GM18868 (cell line): ENCODE data around the gene PLCL2.
A peak's percentile ranks its signal among the peaks of the same experiment; 100 is the strongest.

ENCODE experiments used
- ATAC-seq: cut with Tn5 transposase; IDR thresholded peaks from one replicate; pipeline ENCODE4 v1.9.1; 2021; ENCODE audit warnings: mild to moderate bottlenecking, moderate library complexity; ENCODE audit not compliant: unreplicated experiment

PLCL2 gene

GRCh38 chr3:17038141-17038540 lies 153.4 kb downstream of the PLCL2 start:
- ATAC-seq, result no peak

DNA sequence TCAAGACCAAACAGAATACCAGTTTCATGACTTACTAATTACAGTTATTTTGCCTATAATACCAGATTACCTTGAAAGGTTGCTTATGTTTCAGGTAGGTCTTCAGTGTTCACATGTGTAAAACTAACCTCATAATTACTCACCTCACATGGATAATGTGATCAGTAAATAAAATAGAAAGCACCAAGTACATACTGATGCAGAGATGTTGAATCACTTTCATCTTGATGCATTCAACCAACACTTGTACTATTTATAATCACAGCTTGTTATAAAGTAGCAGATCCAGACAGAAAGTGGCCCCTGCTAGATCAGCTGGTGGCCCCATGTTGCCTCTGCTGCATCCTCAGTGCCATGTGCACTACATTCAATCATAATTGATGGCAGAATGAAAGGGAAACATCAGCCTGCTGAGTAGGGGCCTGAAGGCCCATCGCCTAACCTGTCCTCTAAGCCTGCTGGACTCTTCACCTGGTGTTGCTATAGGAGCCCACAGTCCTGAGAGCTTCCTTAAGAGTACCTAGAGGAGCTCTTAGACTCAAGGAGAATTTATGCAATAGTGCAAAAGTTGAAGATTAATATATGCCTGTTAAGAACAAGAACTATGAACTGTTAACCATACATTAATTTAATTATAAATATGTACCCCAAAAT lies 154.3 kb downstream of the PLCL2 start:
- ATAC-seq, result peak; percentile 28

DNA sequence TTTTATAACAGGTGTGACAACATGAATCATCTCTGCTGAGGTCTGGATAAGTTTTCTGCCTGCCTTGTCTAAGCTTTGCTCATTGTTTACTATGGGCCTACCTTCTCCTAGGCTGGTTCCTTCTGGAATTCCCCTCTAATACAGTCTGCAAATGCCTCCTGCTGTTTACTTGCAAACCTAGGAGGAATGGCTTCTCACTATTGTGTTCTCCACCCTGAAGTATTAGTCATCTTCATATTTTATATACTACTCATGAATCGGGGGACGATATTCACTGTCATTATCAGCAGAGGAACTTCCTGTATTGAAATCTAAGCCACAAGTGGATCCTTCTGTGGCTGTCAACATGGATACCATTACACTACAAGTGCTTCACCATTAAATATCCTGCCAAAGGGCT lies 154.8 kb downstream of the PLCL2 start:
- ATAC-seq, result peak; percentile 58

DNA sequence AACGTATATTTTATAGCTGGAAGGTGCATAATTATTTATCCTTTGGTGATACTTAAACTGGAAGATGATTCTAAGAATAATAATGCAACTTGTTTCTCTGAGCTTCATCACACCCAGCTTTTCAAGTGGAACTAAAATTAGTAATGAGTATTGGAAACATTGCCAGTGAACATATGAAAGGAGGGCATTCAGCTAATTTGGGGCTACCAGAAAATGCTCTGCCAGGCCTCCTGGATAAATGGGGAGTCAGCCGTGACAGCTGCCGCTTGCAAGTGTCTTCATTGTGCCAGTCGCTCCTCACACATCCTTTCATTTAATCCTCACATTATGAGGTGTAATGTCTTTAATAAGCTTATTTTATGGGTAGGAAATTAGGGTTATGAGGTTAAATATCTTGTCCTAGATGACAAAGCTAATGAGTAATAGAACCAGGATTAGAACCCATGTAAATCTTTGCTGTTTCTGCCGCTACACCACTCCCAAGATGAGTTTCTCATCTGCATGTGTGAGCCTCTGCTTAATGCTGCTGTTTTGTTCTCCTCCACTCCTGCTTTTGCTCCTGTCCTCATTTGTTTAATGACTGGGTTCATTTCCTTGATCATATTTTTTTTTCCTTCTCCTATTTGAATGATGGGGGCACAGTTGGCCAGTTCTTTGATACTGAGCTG lies 155.7 kb downstream of the PLCL2 start:
- ATAC-seq, result no peak

DNA sequence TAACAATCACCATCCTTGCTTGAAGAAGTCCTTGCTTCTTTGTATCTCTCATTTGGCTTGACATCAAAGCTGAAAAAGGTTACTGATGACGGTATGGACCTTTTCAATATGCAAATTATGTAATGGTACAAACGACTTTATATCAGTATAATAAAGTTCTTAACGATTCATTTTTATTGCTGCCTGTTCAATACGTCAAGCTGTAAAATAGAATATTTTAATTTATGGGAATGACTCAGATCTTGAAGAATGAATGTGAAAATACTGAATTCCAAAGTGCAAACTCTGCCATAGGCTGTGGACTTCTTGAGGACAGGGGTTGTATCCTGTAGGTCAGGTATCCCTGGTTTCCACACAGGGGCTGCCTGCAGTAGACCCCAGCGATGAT lies 156.2 kb downstream of the PLCL2 start:
- ATAC-seq, result no peak

GRCh38 chr3:17044855-17045254 lies 160.1 kb downstream of the PLCL2 start:
- ATAC-seq, result peak; percentile 91

DNA sequence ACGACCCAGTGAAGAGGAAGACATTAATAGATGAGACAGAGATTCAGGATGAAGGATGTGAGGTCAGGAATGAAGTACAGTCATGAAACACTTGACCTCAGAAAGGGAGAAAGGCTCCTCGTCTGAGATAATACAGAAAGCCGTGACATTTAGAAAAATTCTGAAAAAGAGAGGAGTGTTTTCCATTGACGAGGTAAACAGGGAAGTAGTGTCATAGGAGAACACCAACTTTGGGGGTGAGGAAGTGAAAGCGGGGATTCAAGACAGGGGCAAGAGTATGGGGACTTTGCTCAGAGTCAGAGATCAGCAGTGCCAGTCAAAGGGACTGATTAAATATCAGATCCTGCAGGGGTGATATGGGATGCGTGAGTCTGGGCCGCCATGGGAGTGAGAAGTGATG lies 160.9 kb downstream of the PLCL2 start:
- no peak for ATAC-seq

- ATAC-seq, result no peak
Observed at GRCh38 chr3:17046623-17047022, 161.9 kb downstream of the PLCL2 start.

- peak; percentile 37 for ATAC-seq
Observed at GRCh38 chr3:17047162-17047561, 162.4 kb downstream of the PLCL2 start.

- no peak for ATAC-seq
Observed at GRCh38 chr3:17047894-17048293, 163.1 kb downstream of the PLCL2 start.

GRCh38 chr3:17050071-17050470 lies 165.3 kb downstream of the PLCL2 start:
- no peak for ATAC-seq

DNA sequence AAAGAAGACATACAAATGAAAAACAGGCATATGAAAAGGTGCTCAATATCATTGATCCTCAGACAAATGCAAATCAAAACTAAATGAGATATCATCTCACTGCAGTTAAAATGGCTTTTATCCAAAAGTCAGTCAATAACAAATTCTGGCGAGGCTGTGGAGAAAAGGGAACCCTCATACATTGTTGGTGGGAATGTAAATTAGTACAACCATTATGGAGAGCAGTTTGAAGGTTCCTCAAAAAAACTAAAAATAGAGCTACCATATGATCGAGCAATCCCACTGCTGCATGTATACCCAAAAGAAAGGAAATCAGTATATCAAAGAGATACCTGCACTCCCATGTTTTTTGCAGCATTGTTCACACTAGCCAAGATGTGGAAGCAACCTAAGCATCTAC lies 165.8 kb downstream of the PLCL2 start:
- ATAC-seq, result no peak

DNA sequence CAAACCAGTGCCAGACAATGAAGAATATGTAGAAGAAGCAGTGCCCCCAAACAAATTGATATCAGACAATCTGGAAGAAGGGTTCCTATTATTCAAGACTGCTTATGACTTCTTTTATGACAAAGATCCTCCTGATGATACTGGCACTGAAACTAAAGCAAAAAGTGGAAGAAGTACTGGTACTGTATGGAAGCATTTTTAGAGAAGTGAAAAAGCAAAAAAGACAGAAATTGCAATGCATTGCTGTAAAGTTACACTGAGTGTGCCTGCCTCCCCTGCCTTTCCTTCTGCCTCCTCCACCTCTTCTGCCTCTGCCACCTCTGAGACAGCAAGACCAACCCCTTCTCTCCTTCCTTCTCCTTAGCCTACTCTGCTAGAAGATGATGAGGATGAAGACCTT lies 167.6 kb downstream of the PLCL2 start:
- peak; percentile 53 for ATAC-seq

- no peak for ATAC-seq
Observed at GRCh38 chr3:17054301-17054981, 169.7 kb downstream of the PLCL2 start.

GRCh38 chr3:17054982-17055343 lies 170.2 kb downstream of the PLCL2 start:
- no peak for ATAC-seq

DNA sequence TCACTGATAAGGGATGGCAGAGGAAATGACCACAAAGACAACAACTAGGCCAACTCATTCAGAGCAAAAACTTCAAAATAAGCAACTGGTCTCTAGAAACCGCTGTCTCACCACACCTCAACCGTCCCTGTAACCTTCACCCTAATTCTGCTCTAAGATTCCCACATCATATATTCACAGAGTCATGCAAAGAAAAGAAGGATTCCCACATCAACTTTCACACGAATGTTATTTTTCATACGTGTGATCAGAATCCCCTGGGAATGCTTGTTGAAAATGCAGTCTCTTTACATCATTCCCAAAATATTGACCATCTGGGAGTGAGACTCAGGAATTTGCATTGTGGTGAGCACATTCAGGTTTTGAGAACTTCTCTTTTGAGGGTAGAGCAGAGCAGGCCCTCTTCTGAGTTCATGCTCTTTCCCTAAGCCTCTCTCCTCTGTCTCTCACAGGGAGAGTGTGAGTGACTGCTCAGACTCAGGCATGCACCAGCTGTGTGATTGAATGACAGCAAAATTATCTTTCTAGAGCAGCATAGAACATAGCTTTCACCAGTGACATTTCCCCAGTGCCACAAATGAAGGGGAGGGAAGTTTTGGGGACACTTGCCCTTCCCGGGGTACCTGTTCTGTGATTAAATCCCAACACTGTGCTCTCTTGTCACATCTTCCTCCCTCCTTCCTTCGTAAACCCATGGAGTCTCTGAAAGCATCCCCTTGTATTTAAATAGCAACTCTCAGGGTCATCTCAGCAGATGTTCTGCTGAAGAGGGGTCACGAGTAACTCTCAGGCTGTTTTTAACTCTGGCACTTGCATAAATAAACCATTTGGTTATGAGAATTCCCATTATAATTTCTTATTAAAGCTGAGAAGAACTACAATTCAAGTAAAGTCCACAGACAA lies 170.9 kb downstream of the PLCL2 start:
- peak; percentile 73 for ATAC-seq

DNA sequence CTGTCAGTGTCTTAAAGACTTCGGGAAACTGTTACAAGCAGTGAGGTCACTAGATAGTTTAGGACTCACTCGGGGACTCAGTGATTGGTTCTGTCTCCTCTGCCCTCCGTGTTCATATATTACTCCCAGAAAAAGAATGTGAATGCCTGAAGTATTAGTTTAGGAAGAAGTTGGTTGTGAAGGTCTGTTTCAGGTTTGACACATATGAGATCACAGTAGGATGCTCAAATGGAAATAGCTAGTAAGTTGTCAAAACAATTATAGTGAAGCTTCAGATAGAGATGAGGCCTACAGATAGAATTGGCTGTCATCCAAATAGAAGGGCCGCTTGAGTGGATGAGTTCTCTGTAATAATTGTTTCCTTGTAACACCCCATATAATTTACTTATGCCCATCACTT lies 172.6 kb downstream of the PLCL2 start:
- ATAC-seq, result no peak

GRCh38 chr3:17059989-17060550 lies 175.3 kb downstream of the PLCL2 start:
- ATAC-seq, result no peak

- no peak for ATAC-seq
Observed at GRCh38 chr3:17061005-17061404, 176.2 kb downstream of the PLCL2 start.

GRCh38 chr3:17062736-17063135 lies 178.0 kb downstream of the PLCL2 start:
- no peak for ATAC-seq

GRCh38 chr3:17063596-17063995 lies 178.8 kb downstream of the PLCL2 start:
- no peak for ATAC-seq
